Astrocyte of the spinal cord (primary cell): ENCODE data around the gene DYNLT1.
"Not testable (repeated sequence)": the region's sequence is repeated elsewhere in the genome, so short reads cannot be mapped to it uniquely, and the experiment has no call there.

Experiments used
- DNase-seq: peaks from one replicate; pipeline ENCODE4 v3.0.0; 2011; ENCODE audit warnings: low read depth, low spot score
- H3K4me3 ChIP-seq: 2 replicates; pipeline ENCODE4 v1.5.1; 2011; ENCODE audit warnings: low read depth, mild to moderate bottlenecking, low read length, moderate library complexity
- in situ Hi-C: cut with HindIII; loops from 2 replicates; pipeline ENCODE4 v1.10.0; 2017; ENCODE audit warnings: low sequenced_read_pairs
- TF ChIP-seq, protein P1 (sequence below): IDR thresholded peaks from 2 replicates; pipeline ENCODE4 v1.5.1; 2012; ENCODE audit warnings: low read depth, mild to moderate bottlenecking, low read length, inconsistent platforms

DYNLT1 gene

DNA sequence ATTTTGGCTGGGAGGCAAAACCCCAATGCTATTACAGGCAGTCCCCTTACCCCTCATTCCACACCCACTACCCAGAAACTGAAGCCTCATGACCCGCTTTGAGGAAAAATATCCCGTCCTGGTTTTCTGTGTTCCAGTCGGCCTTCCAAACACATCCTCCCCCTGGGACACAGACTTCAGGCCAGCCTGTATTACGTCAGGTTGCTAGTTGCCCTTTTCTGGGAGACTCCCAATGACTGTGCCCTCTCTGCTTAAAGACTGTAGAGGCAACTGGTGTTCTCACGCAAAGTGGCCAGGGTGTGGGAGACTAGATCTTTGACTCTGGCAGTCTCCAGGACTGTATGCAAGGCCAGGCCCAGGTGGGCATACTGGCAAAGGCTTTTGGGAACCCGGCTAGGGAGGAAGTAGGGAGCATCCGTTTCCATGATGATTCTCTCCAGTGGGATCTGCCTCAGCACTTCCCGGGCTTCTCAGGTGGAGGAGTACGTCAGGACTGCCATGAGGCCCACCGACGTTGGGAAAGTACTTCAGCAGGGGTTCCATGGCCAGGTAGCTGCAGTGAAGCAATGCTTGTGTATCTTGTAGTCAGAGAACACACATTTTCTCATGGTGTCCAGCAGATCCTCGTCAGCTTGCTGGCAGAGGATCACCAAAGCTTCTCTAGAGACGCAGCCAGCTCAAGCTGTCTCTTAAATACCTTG, 34.9 kb downstream of the DYNLT1 start:
- in situ Hi-C loops: no loop called here
- TF ChIP-seq, protein P1, sequence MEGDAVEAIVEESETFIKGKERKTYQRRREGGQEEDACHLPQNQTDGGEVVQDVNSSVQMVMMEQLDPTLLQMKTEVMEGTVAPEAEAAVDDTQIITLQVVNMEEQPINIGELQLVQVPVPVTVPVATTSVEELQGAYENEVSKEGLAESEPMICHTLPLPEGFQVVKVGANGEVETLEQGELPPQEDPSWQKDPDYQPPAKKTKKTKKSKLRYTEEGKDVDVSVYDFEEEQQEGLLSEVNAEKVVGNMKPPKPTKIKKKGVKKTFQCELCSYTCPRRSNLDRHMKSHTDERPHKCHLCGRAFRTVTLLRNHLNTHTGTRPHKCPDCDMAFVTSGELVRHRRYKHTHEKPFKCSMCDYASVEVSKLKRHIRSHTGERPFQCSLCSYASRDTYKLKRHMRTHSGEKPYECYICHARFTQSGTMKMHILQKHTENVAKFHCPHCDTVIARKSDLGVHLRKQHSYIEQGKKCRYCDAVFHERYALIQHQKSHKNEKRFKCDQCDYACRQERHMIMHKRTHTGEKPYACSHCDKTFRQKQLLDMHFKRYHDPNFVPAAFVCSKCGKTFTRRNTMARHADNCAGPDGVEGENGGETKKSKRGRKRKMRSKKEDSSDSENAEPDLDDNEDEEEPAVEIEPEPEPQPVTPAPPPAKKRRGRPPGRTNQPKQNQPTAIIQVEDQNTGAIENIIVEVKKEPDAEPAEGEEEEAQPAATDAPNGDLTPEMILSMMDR: no peak
- H3K4me3 ChIP-seq: no peak overlapping the region
- no peak for DNase-seq

DNA sequence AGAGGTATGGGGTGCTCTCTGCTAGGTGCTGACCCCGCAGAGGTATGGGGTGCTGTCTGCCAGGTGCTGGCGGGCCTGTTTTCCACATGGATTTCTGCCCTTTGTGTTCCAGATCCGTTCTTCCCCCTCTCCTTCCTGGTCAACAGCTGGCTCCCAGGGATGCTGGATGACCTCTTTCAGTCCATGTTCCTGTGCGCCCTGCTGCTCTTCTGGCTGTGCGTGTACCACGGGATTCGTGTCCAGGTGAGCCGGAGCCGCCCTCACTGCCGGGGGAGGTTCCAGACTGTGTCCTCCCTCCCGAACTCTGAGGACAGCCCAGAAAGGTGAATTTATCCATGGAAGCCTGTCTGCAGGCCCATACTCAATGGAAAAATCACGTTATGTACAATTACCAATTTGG, 36.3 kb downstream of the DYNLT1 start:
- in situ Hi-C loops: no loop called here
- TF ChIP-seq, protein P1: no peak
- H3K4me3 ChIP-seq: no peak overlapping the region
- DNase-seq: no peak

DNA sequence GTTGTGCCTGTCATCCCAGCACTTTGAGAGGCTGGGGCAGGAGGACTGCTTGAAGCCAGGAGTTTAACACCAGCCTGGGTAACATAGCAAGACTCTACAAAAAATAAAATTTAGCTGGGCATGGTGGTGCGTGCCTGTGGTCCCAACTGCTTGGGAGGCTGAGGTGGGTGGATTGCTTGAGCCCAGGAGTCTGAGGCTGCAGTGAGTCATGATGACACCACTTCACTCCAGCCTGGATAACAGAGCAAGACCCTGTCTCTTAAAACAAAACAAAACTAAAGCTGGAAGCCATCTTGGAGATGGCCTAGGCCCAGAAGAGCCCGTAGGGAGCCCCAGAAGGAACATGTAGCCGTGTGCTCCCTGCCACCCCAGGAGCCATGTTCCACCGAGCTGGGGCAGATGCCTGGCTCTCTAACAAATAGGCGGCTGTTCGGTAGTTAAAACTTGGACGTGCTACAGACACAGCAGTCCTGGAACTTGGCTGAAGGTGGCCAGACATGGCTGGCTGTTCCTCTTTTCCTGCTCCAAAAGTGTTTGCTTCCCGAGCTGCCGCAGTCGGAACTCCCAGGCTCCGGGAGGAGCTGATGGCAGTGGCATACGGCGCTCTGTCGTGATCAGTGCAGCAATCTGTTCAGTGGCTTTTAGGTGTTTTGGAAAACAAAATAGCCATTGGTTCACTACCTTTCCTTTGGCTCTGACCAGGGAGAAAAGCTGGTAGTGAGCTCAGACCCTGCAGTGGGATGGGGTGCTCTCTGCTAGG, 37.0 kb downstream of the DYNLT1 start:
- no peak overlapping the region for H3K4me3 ChIP-seq
- DNase-seq: peak; percentile 7
- TF ChIP-seq, protein P1: no peak
- in situ Hi-C loops: no loop called here

DNA sequence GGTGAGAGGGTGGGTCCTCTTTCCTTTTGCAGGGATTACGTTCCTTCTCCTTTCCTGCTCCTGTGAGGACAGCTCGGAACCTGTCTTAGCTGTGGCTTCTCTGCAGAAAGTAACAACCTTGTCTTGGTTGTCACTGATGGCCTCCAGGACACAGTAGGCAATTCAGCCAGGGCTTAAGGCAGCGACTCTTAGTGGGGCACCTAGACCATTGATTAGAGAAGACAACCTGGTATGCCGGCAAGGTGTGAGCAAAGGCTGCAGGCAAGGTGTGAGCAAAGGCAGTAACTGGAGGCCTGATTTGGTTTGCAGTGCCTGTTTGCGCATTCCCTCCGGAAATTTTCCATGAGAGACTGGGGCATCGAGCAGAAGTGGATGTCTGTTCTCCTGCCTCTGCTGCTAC, 37.6 kb downstream of the DYNLT1 start:
- no peak for DNase-seq
- H3K4me3 ChIP-seq: no peak overlapping the region
- TF ChIP-seq, protein P1: no peak
- in situ Hi-C loops: no loop called here

DNA sequence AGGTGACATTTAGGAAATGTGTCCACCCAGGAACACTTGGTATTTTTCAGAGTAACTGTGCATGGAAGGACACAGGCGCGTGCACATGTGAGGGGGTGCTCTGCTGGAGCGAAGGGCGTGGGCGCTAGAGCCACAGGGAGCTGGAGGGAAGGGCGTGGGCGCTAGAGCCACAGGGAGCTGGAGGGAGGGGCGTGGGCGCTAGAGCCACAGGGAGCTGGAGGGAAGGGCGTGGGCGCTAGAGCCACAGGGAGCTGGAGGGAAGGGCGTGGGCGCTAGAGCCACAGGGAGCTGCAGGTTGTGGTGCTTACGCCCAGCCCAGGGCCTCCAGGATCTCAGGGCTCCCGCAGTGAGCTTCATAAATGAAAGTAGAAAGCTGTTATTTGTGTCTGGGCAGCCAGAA, 38.5 kb downstream of the DYNLT1 start:
- H3K4me3 ChIP-seq, DNase-seq, in situ Hi-C loops: not testable (repeated sequence)

DNA sequence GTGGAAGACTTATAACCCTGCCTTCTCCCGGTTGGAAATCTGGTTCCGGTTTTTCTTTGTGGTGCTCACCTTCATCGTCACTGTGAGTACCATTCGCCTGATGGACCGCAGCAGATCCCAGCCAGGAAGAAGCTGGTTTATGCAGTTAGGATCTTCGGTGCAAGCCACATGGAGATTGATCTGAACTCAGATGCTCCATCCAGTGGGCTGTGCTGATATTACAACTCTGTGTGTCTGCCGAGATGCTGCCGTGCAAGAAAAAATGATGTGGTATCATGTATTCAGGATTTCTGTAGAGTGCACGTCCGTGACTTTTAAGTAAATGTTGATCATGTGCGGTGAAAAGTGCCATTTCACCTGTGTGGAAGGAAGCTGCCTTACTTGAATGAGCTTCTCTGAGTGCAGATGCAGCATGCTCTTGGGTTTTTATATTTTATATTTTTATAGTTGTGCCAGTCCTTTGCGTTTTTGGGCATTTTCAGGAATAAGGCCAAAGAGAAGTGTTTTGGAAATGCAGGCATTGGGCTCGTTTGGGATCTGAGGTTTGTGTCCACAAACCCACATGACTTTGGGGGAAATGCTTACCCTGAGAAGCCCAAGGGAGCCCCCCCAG, 39.2 kb downstream of the DYNLT1 start:
- no peak overlapping the region for H3K4me3 ChIP-seq
- in situ Hi-C loops: no loop called here
- DNase-seq: peak; percentile 73
- TF ChIP-seq, protein P1: peak; percentile 76

DNA sequence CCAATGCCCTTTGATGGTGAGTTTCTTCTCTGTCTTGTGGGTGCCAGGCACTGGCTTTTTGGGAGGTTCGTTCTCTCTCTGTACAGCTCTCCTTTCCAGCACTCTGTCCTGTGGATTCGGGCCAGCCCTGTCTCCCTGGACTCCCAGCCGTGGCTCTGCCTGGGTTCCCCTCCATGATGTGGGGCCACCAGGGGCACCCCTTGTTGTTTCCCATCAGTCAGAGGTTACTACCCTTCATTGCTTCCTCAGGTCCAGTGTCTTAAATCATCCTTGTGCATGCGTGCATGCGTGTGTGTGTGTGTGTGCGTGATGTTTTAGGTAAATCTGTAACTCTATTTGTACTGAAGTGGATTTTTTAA, 40.5 kb downstream of the DYNLT1 start:
- TF ChIP-seq, protein P1: no peak
- in situ Hi-C loops: no loop called here
- H3K4me3 ChIP-seq: no peak overlapping the region
- DNase-seq: no peak
